ENCODE measurements around the gene CDH11.

DNA sequence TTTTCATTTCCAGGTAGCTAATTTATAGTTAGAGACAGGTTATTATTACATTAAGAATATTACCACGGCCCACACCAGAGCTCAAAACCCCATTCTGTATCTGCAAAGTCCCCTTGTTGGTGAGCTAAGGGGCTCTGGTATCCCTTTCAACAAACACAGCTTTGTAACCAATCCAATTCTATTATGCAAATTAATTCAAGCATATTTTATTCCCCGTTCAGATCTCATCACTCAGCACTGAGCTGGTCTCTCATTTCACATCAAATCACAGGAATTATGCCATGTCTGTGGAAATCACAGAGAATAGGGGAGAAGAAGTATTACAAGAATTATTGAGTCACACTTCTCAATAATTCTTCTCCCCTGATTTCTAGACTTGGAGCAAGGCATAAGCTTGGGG is 111.7 kb downstream of the CDH11 start:
- no peak for TF ChIP-seq CTCF (IDR thresholded peaks at IDR 0.05; ENCODE audit: poor library complexity, severe bottlenecking)
- no peak for TF ChIP-seq EP300 (conservative IDR thresholded peaks at IDR 0.05; ENCODE audit: poor library complexity, severe bottlenecking)
- no peak for TF ChIP-seq POLR2AphosphoS5 (IDR thresholded peaks at IDR 0.05)
